GM18951 (cell line): ENCODE data around the gene VIT.

Experiments
- POLR2A ChIP-seq: IDR thresholded peaks from 4 replicates; pipeline ENCODE4 v1.6.1; 2011; ENCODE audit warnings: mild to moderate bottlenecking; ENCODE audit not compliant: insufficient read length, insufficient read depth; ENCODE audit errors: extremely low read depth
- in situ Hi-C: fragments of 300-500 bp; cut with MboI; formaldehyde crosslinking; loops from one replicate; pipeline ENCODE4 v1.12.0; 2022; ENCODE audit warnings: low sequenced_read_pairs, mixed read lengths, inconsistent platforms; ENCODE audit not compliant: unreplicated experiment

The VIT gene

DNA sequence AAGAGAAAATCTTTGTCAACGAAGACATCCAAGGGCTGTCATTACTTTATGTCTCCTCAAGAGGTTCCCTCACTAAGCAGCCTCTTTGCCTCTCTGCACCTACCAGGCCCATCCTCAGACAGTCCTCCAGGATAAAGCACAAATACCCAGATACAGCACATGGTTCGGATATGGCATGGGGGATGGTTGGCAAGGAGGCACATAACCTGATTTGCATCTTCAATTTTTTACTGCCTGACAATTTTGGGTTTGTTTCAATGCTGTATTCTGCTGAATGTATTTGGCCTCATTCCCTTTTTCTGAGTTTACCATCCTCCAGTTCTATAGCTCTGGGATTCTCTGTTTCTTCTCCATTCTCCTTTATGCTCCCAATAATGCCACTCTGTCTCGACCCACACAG, 78.8 kb downstream of the VIT start:
- TF ChIP-seq POLR2A: no peak
- in situ Hi-C loops: no loop called here

DNA sequence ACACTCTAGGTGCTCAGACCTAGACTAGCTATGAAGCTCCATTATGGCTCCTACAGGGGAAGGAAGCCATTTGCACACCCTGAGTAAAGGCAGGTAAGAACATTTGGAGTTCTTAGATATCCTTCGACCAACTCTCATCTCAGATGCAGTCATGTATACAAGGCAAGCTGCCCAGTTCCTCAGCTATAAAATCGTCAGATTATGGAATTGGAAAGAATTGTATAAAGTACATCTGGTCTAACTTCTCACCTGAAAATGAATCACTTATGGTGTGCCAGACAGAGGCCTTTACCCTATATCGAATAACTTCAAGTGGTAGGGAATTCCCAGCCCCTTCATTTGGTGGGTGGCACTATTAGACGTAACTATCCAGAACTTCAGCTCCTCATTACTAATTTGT, 79.3 kb downstream of the VIT start:
- TF ChIP-seq POLR2A: no peak
- in situ Hi-C loops: no loop called here

DNA sequence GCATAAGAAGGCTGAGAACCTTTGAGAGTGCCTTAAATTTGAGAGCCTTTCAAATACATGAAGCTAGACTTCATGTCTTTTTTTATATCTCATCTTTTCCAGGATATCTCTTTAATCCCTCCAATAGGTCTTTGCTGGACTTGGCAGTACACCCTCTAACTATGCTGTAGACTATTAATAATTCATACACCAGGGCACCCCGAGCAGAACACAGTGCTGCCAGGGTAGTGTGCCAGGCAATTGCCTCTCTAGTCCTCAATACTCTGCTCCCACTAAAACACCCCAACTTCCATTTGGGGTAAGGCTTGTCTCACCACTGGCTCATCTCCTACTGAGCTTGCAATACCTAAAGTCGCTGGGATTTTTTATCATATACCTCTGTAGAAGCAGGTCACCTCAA, 80.8 kb downstream of the VIT start:
- TF ChIP-seq POLR2A: no peak
- in situ Hi-C loops: no loop called here

DNA sequence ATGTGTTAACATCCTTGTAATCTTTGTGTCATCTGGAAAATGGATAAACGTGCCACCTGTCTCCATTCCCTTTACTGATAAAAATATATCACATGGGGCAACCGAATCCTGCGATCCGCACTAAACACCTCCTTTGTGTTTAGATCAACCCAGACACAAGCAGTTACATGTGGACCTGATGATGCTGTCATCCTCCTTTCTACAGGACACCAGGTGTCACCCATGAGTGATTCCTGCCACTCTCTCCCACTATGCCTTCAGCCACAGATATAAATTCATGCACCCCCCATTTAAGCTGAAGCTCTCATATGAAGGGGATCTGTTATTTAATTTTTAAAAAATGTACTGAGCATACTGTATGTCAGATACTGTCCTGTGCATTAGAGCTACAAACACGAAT, 81.3 kb downstream of the VIT start:
- in situ Hi-C loops: no loop called here
- TF ChIP-seq POLR2A: no peak

DNA sequence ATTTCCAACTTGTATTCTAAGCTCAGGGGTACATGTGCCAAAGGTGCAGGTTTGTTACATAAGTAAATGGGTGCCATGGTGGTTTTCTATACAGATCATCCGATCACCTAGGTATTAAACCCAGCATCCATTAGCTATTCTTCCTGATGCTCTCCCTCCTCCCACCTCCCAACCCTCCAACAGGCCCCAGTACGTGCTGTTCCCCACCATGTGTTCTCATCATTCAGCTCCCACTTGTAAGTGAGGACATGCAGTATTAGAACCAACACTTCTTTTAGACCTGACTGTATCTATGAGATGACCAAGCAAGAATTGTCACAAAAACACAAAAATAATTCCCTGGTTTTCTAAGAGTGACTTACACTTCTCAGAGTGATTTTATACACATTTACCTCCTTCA, 83.0 kb downstream of the VIT start:
- in situ Hi-C loops: no loop called here
- TF ChIP-seq POLR2A: no peak

DNA sequence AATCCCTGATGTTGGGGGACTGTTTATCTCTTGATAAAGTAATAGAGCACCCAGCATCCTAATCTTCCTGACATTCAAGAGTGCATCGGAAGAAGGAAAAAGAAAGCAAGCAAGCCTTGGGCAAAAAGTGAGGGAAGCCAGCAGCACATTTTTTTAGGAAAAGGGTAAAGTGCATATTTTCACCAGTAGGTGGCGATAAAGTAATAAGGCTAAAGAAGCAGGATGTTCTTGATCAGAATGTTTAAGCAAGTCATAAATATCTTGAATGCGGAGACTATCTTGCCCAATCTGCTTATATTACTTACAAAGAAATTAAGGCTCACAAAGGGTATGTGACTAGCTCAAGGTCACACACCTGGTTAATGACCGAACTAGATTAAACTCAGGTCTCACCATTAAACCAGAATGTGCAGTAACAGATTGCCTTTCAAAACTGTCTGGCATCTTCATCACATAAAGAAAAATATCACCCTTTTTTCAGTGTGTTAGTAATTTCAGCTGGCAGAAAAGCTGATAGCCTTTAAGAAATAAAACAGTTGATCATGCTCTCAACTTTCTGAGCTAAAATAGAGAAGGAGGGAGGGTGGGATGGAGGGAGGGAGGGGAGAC, 83.8 kb downstream of the VIT start:
- in situ Hi-C loops: no loop called here
- no peak for TF ChIP-seq POLR2A

DNA sequence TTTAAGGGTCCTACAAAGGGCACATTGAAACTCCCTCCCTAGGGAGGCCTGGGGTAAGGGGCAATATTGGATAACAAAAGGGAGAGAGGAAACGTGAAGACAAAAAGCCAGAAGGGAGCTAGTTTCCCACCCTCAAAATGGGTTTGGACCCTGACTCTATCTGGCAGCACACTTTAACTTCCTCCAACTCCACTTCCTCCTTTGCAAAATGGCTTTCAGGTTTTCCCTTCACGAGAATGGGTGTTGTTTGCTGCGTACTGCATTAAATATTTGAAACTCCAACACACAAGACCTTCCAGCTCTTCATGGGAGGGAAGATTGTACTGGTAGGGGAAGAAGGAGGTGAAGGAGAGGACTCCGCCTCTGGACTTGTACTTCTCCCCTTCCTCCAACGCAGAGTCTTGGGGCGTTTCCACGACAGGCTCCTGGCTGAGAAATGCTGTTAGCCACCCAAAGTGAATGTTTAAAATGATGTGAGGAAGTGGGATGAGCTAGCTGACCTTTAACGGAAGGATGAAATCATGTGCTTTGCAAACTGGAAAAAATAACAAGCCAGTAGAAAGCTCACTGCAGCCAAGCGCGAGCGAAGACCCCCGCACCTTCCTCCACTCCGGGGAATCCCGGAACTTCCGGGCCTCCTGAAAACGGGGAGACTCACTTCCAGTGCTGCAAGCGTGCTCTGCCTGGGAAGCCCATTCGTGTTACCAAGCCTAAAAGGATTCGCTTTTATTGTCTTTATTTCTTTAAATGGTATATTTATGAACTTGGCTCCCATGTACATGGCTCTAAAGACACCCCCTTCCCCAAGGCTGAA, 85.6 kb downstream of the VIT start:
- no peak for TF ChIP-seq POLR2A
- in situ Hi-C loops: no loop called here

DNA sequence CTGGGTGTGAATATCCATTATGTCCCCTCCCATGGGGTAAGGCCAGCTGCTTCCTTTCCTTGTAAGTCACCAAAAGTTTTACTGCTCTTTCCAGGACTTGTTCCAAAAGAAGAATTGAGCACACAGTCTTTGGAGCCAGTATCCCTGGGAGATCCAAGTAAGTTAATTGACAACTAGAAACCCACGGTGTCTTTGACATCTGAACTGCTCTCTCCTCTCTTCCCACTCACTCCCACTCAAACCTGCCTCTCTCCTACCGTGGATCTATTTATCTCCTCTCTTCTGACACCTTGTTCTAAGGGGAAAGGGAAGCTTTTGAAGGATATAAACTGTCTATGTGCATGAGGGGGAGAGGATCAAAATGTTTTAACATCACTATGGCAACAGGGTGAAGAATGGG, 86.7 kb downstream of the VIT start:
- in situ Hi-C loops: no loop called here
- no peak for TF ChIP-seq POLR2A

DNA sequence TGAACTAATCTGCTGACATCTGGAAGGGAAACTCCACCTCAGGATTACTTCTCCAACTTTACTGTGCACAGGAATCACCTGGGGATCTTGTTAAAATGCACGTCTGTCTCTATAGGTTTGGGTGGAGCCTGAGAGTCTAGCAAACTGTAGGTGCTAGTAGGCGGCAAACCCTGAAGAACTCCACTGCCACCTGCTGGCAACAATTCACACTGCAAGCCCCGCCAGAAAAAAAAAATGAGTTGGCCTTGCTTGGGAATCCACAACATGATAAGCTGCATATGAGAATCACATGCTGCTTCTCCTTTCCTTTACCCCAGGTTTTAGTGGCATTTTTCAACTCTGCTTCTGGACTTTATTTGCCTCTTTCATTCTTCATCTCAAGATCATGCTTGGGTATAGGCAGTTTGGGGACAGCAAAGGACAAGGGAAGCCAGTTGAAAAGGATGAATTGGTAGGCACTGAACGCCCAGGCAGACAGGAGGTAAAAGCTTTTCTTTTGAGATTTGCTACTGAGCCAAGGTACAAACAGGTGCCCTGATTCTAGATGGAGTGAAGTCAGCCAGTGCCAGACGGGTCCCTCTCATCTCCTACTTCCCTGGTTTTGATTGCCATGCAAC, 88.8 kb downstream of the VIT start:
- TF ChIP-seq POLR2A: no peak
- in situ Hi-C loops: no loop called here

DNA sequence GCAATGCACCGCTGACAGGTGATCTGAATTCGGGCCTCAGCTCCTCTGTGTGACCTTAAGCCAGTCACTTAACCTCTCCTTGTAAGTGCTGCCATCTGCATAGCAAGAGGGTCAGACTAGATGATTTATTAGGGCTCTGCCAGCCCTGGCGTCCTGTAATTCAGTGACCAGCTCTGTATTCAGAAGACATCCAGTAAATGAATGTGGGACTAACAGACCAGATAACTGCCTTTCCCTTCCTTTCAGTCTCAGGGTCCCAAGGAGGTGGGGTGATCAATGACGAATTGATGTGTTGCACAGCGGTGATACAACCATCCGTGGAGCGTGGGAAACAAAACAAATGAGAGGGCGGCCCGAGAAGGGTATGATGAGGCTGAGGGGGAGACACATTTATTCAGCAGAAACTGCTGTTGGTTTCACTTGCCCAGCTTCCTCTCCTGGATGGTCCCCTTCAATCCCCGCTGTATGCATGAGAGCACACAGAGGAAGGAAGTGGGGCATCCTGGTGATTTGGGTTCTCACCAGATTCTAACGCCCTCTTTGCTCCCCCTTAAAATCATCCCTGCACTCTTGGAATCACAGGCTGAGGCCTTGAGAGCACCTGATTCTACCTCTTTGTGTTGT, 92.8 kb downstream of the VIT start:
- in situ Hi-C loops: no loop called here
- no peak for TF ChIP-seq POLR2A

DNA sequence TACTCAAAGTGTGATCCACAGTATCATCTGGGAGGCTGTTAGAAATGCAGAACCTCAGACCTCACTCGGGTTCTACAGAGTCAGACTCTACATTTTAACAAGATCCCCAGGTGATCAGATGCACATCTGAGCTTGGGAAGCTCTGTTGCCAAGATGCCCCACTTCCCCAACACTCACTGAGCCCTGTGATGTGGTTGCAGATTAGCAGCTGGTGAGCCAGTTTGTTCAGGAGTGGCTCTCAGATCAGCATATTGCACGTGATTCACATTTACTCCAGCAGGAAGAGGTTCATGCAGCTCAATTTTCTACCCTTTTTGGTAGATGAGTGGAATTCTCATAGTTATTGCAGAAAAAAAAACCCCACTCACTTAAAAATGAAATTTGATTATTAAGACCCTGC, 96.4 kb downstream of the VIT start:
- in situ Hi-C loops: no loop called here
- TF ChIP-seq POLR2A: no peak

DNA sequence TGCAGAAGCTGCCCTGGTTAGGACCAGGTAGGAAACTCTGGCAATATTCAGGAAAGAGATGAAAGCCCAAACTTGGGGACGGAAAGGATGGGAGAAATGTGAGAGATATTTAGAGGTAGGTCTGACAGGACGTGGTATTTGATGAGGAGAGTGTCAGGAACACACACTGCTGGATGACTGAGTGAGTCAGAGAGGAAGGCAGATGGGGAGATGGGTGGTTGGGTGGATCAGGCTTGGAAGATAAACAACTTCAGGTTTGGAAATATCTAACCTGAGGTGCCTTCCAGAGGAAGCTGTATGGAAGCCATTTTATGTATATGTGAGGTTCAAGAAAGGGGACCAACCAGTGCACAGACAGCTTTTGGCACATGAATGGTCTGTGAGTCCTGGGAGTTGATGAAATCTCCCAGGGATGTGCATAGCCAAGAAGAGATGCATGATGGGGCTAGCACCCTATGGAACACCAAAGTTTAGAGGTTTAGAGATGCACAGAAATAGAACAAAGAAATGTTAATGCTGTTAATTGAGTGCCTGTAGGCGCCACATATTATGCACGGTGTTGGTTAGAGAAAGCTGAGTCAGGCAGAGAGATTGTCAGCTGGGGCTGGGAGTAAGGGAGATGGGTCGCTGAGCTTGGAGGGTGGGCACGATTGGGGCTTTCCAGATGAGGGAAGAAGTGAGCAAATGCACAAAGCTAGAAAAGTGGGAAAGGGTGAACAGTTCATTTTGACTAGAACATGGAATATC, 101.0 kb downstream of the VIT start:
- TF ChIP-seq POLR2A: no peak
- in situ Hi-C loops: no loop called here

DNA sequence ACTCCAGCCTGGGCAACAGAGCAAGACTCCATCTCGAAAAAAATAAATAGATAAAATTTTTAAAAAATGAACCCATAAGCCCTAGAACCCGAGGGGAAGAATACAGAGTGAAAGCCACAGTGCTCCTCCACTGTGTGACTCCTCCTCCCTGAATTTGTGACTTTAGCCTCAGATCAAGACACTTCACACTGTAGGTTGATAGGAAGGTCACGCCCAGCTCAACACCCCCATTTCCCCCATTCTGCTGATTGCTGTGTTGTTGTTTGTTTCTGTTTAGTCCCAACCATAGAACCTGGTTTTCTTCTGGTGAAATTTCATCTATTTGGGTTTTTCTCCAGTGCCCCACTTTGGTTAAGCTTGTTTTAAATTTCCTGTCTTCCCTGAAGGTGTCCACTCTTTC, 102.2 kb downstream of the VIT start:
- TF ChIP-seq POLR2A: no peak
- in situ Hi-C loops: no loop called here

DNA sequence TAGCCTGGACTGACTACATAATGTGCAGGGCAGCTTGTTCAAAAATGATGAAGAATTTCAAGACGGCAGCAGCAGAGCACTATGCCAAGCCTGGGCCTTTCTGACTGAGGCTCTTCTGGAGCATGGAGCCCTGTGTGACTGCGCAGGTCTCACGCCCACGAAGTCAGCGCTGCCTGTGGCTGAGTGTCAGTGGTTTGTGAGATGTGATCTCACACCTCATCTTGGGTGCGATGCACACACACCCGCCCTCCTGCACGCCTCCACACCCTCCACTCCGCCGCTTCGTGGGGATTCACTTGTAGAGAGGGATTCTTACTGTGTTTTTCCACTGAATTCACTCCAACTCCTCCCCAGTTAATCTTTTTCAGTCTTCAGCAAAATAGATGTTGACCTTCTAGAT, 103.9 kb downstream of the VIT start:
- no peak for TF ChIP-seq POLR2A
- in situ Hi-C loops: no loop called here
